K562 (cell line): Measurements from ENCODE around the gene GLP2R. TPM values are rescaled to one million over a fixed set of nuclear protein-coding genes. Genes with fewer than 3 reads are reported as not detected.

Experiments
- ATAC-seq: fragments of 200-7000 bp; cut with Tn5 transposase; 3 replicates; pipeline ENCODE4 v1.9.1; 2020; ENCODE audit warnings: moderate library complexity
- BruUV-seq: library from RNA; stranded (reverse); fragments of 400-500 nt; replicated peaks from 2 replicates; lab custom pipeline; 2021; lab: Mats Ljungman, UMichigan
- CTCF ChIA-PET: fragments of 300-600 bp; formaldehyde crosslinking; extraction: SDS; loops from one replicate; lab custom pipeline; 2021; ENCODE audit warnings: low intra/inter-chr PET ratio; lab: Yijun Ruan, JAX
- POLR2A ChIA-PET: fragments of 300-600, 350-650 bp; sonication (Branson Sonifier 250); formaldehyde crosslinking; extraction: SDS; loops from one replicate; lab custom pipeline; 2021; ENCODE audit warnings: antibody characterized with exemption, inconsistent platforms; lab: Yijun Ruan, JAX
- DNase-seq, 4 experiments: peaks; one replicate each; pipeline versions ENCODE4 v3.0.0 to v3.0.0-alpha.2; 2011 to 2018; ENCODE audit warnings: low spot score in 3 of 4, mixed read lengths in 3 of 4; ENCODE audit errors: extremely low read depth in 1 of 4
- FAIRE-seq: peaks from 2 replicates; lab custom pipeline; 2011; peaks lifted over from hg19 to GRCh38; lab: Jason Lieb, UNC
- H2AFZ ChIP-seq: 2 replicates; pipeline ENCODE4 v1.6.0; 2011; ENCODE audit warnings: low read depth, low read length, control low read depth, inconsistent platforms
- H3K27ac ChIP-seq: fragments of 200-600 bp; 3 replicates; pipeline ENCODE4 v1.8.0; 2011; ENCODE audit warnings: low read depth, mild to moderate bottlenecking, control low read depth, inconsistent platforms, low read length, moderate library complexity, mixed read lengths; ENCODE audit errors: extremely low read depth
- H3K27me3 ChIP-seq, 2 experiments: fragments of 300-600 bp in 1 of 2; 2 replicates in 1 of 2; 3 replicates in 1 of 2; pipeline versions ENCODE4 v1.6.0 to v1.8.0; 2011; ENCODE audit warnings: inconsistent platforms in 2 of 2, low read length in 2 of 2, mild to moderate bottlenecking in 1 of 2, mixed read lengths in 1 of 2, moderate library complexity in 1 of 2; ENCODE audit not compliant: control insufficient read depth in 2 of 2, insufficient read depth in 2 of 2
- H3K36me3 ChIP-seq: fragments of 300-600 bp; 3 replicates; pipeline ENCODE4 v1.8.0; 2011; ENCODE audit warnings: mild to moderate bottlenecking, low read length, inconsistent platforms; ENCODE audit not compliant: control insufficient read depth, insufficient read depth
- H3K4me1 ChIP-seq, 2 experiments: fragments of 200-600 bp in 1 of 2; replicated peaks in 1 of 2; 2 replicates in 1 of 2; 3 replicates in 1 of 2; pipeline versions ENCODE4 v1.5.1 to v1.8.0; 2011; ENCODE audit warnings: inconsistent platforms in 2 of 2, low read length in 2 of 2, mild to moderate bottlenecking in 1 of 2, mixed read lengths in 1 of 2, moderate library complexity in 1 of 2; ENCODE audit not compliant: control insufficient read depth in 2 of 2, insufficient read depth in 2 of 2
- H3K4me2 ChIP-seq: 2 replicates; pipeline ENCODE4 v1.6.1; 2011; ENCODE audit warnings: low read length, control low read depth, inconsistent platforms, mixed read lengths; ENCODE audit not compliant: insufficient read depth
- H3K4me3 ChIP-seq: fragments of 200-600 bp; sonication (generic), shearing (Covaris generic); 2 replicates; pipeline ENCODE4 v1.5.1; 2016; ENCODE audit warnings: control low read depth, inconsistent platforms
- H3K79me2 ChIP-seq: fragments of 200-600 bp; 3 replicates; pipeline ENCODE4 v1.8.0; 2011; ENCODE audit warnings: low read length, inconsistent platforms; ENCODE audit not compliant: control insufficient read depth, insufficient read depth
- H3K9ac ChIP-seq, 2 experiments: 2 replicates each; pipeline versions ENCODE4 v1.6.0 to v1.6.1; 2011; ENCODE audit warnings: low read depth in 2 of 2, low read length in 2 of 2, control low read depth in 1 of 2, inconsistent platforms in 1 of 2, mild to moderate bottlenecking in 1 of 2, mixed read lengths in 1 of 2; ENCODE audit not compliant: insufficient read depth in 1 of 2
- H3K9me1 ChIP-seq: one replicate; pipeline ENCODE4 v1.6.0; 2011; ENCODE audit warnings: inconsistent platforms, mild to moderate bottlenecking, low read length, moderate library complexity; ENCODE audit not compliant: control insufficient read depth, insufficient read depth
- H3K9me3 ChIP-seq: replicated peaks from 2 replicates; pipeline ENCODE4 v1.5.1; 2011; ENCODE audit warnings: low read depth, low read length, inconsistent platforms; ENCODE audit not compliant: control insufficient read depth, insufficient read depth
- H4K20me1 ChIP-seq: replicated peaks from 2 replicates; pipeline ENCODE4 v1.6.1; 2011; ENCODE audit warnings: low read length, inconsistent platforms, mixed read lengths; ENCODE audit not compliant: control insufficient read depth, insufficient read depth
- COPS2 ChIP-seq: fragments of 450-650 bp; conservative IDR thresholded peaks from 2 replicates; pipeline ENCODE4 v1.6.1; 2016; ENCODE audit warnings: mild to moderate bottlenecking, moderate library complexity
- GABPB1 ChIP-seq: sonication (generic); formaldehyde crosslinking; IDR thresholded peaks from 2 replicates; pipeline ENCODE4 v1.8.0; 2022; ENCODE audit warnings: mild to moderate bottlenecking, missing genetic modification reagents
- KLF13 ChIP-seq: fragments of 450-650 bp; IDR thresholded peaks from 2 replicates; pipeline ENCODE4 v1.6.1; 2016; ENCODE audit warnings: missing genetic modification characterization, low read depth, mild to moderate bottlenecking, missing compliant biosample characterization, moderate library complexity, borderline replicate concordance
- MAFF ChIP-seq: IDR thresholded peaks from 2 replicates; pipeline ENCODE4 v1.6.1; 2012; ENCODE audit warnings: low read length, improper control_type of control experiment
- MEF2A ChIP-seq: IDR thresholded peaks from 2 replicates; pipeline ENCODE4 v1.6.1; 2011; ENCODE audit warnings: low read depth, mild to moderate bottlenecking, low read length, moderate library complexity; ENCODE audit not compliant: control insufficient read depth
- NCOA4 ChIP-seq: fragments of 450-650 bp; IDR thresholded peaks from 2 replicates; pipeline ENCODE4 v1.6.1; 2018; ENCODE audit warnings: mild to moderate bottlenecking; ENCODE audit not compliant: partially characterized antibody
- NFXL1 ChIP-seq: fragments of 450-650 bp; formaldehyde crosslinking; IDR thresholded peaks from 2 replicates; pipeline ENCODE4 v1.4.0; 2021; ENCODE audit warnings: mild to moderate bottlenecking
- NR4A1 ChIP-seq, 2 experiments: fragments of 250-450 bp in 1 of 2; fragments of 450-650 bp in 1 of 2; sonication (Bioruptor Pico) in 1 of 2; IDR thresholded peaks; 2 replicates each; pipeline versions ENCODE4 v1.4.0 to v1.6.1; 2016 to 2020; ENCODE audit warnings: mild to moderate bottlenecking in 2 of 2, missing compliant biosample characterization in 1 of 2, missing genetic modification characterization in 1 of 2, moderate library complexity in 1 of 2
- POU5F1 ChIP-seq: fragments of 150-350 bp; IDR thresholded peaks from 2 replicates; pipeline ENCODE4 v1.6.1; 2014; ENCODE audit warnings: borderline replicate concordance, low read length, low read depth, mild to moderate bottlenecking; ENCODE audit not compliant: partially characterized antibody
- RHOXF2B ChIP-seq: fragments of 250-450 bp; sonication (Bioruptor Pico); conservative IDR thresholded peaks from 2 replicates; pipeline ENCODE4 v1.5.1; 2021
- TOE1 ChIP-seq, 2 experiments: fragments of 450-650 bp in 1 of 2; sonication (generic) in 1 of 2; formaldehyde crosslinking in 1 of 2; IDR thresholded peaks; 2 replicates each; pipeline versions ENCODE4 v1.7.1 to v1.8.0; 2016 to 2022; ENCODE audit warnings: borderline replicate concordance in 2 of 2, mild to moderate bottlenecking in 2 of 2, antibody characterized with exemption in 1 of 2, inconsistent platforms in 1 of 2, low read depth in 1 of 2, missing genetic modification reagents in 1 of 2, moderate library complexity in 1 of 2
- ZNF121 ChIP-seq: sonication (generic); formaldehyde crosslinking; conservative IDR thresholded peaks from 2 replicates; pipeline ENCODE4 v1.8.0; 2022; ENCODE audit warnings: missing genetic modification reagents
- ZNF232 ChIP-seq: sonication (generic); formaldehyde crosslinking; IDR thresholded peaks from 2 replicates; pipeline ENCODE4 v1.8.0; 2022; ENCODE audit warnings: mild to moderate bottlenecking, missing genetic modification reagents
- WGBS: fragments of 100-300 bp; shearing (Covaris generic); methylation state at CpG from one replicate; pipeline ENCODE4 v1.1.6; 2016; ENCODE audit warnings: low coverage, mixed read lengths; ENCODE audit not compliant: insufficient coverage; ENCODE audit errors: missing lambda C conversion rate; 5-methylcytosine and 5-hydroxymethylcytosine counted together
- in situ Hi-C: fragments of 300-500 bp; cut with MboI; formaldehyde crosslinking; loops from 4 replicates; pipeline ENCODE4 v1.15.0; 2018; ENCODE audit warnings: inconsistent platforms, mixed read lengths
- intact Hi-C: fragments of 100-400 bp; cut with micrococcal nuclease; formaldehyde crosslinking; loops from 2 replicates; pipeline ENCODE4 v1.14.2; 2022
- polyA plus RNA-seq, 8 experiments: library from polyadenylated mRNA; depleted of rRNA in 4 of 8; stranded (reverse) in 5 of 8; unstranded in 3 of 8; fragments of >200 nt; fragmentation: Nextera tagmentation in 2 of 8; fragmentation: Illumina TruSeq in 1 of 8; extraction: Ambion mirVana in 2 of 8; extraction: Trizol in 1 of 8; gene quantifications; 2 replicates each; pipeline versions ENCODE4 v1.2.1 to v1.2.3, GENCODE V29; 2011 to 2014; ENCODE audit warnings: inconsistent platforms in 1 of 8, missing spikeins in 1 of 8
- total RNA-seq, 7 experiments: library from RNA; depleted of rRNA in 6 of 7; stranded (reverse); fragments of >200 nt in 6 of 7; fragmentation: Illumina TruSeq in 2 of 7; extraction: Trizol in 2 of 7; gene quantifications; 2 replicates each; pipeline versions ENCODE4 v1.2.1 to v1.2.3, GENCODE V29; 2011 to 2021; ENCODE audit warnings: low replicate concordance in 1 of 7
- TF ChIP-seq, protein P1 (sequence below): sonication (generic); formaldehyde crosslinking; IDR thresholded peaks from 2 replicates; pipeline ENCODE4 v1.8.1; 2023; ENCODE audit warnings: mild to moderate bottlenecking, missing genetic modification reagents

Gene GLP2R
- total and polyA plus RNA-seq, 9 of the 15 experiments (the other 6 are each of a cell fraction or from before 2014, with no cell fraction given): not detected

GRCh38 chr17:9792181-9792840 is 33.4 kb upstream of the GLP2R start:
- H3K9ac ChIP-seq: no peak overlapping the region
- ATAC-seq (no peak), DNase-seq (no peak), FAIRE-seq (no peak)
- H3K27ac ChIP-seq: no peak overlapping the region
- H2AFZ ChIP-seq: no peak overlapping the region
- H3K4me2 ChIP-seq: no peak overlapping the region
- H3K9me3 ChIP-seq: no peaks in the 10 kb centered on the region
- no peaks in the 10 kb centered on the region for H3K79me2 ChIP-seq
- H3K36me3 ChIP-seq: no peaks in the 10 kb centered on the region
- H3K4me3 ChIP-seq: no peak overlapping the region
- no TSS peak for BruUV-seq
- 18% methylated on average over 10 of the region's 15 CpGs for WGBS
- no peak for TF ChIP-seq NFXL1
- no peak for TF ChIP-seq NR4A1 (CRISPR knock-in tag; IDR thresholded peaks at IDR 0.05)
- no peak for TF ChIP-seq NR4A1 (tag; IDR thresholded peaks at IDR 0.05)
- TF ChIP-seq GABPB1 (CRISPR knock-in tag): no peak
- no peak for TF ChIP-seq KLF13 (tag)
- no peak for TF ChIP-seq POU5F1
- TF ChIP-seq, protein P1, sequence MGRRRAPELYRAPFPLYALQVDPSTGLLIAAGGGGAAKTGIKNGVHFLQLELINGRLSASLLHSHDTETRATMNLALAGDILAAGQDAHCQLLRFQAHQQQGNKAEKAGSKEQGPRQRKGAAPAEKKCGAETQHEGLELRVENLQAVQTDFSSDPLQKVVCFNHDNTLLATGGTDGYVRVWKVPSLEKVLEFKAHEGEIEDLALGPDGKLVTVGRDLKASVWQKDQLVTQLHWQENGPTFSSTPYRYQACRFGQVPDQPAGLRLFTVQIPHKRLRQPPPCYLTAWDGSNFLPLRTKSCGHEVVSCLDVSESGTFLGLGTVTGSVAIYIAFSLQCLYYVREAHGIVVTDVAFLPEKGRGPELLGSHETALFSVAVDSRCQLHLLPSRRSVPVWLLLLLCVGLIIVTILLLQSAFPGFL (CRISPR knock-in tag): no peak
- no peak for TF ChIP-seq COPS2
- no peak for TF ChIP-seq TOE1 (IDR thresholded peaks at IDR 0.05; ENCODE audit: borderline replicate concordance)
- no peak for TF ChIP-seq TOE1 (CRISPR knock-in tag; IDR thresholded peaks at IDR 0.05; ENCODE audit: borderline replicate concordance, low read depth)
- TF ChIP-seq MAFF: no peak
- no peak for TF ChIP-seq NCOA4
- no peak for TF ChIP-seq MEF2A
- TF ChIP-seq ZNF232: no peak
- TF ChIP-seq RHOXF2B: no peak
- no peak for TF ChIP-seq ZNF121 (CRISPR knock-in tag)
- ChIA-PET POLR2A (no interaction called here), CTCF (no interaction called here)
- no peaks in the 10 kb centered on the region for H3K4me1 ChIP-seq
- no peaks in the 10 kb centered on the region for H4K20me1 ChIP-seq
- in situ Hi-C loops: no loop called here
- intact Hi-C loops: no loop called here
- H3K27me3 ChIP-seq: no peaks in the 10 kb centered on the region; a peak in 1 of 5 replicates
- no peaks in the 10 kb centered on the region for H3K9me1 ChIP-seq
